Sigmoid colon (tissue), 4 donors: ENCODE measurements around the gene CPNE4.

Source experiments
- CTCF ChIP-seq, 4 experiments: fragments of 450-650 bp in 3 of 4; fragments of 200-600 bp in 1 of 4; IDR thresholded peaks; one replicate each; pipeline ENCODE4 v1.5.1; 2016 to 2019; ENCODE audit warnings: antibody characterized with exemption in 4 of 4, mild to moderate bottlenecking in 3 of 4, moderate library complexity in 2 of 4
- EP300 ChIP-seq, 4 donors: sonication (generic); formaldehyde crosslinking; IDR thresholded peaks; one replicate each; pipeline ENCODE4 v1.6.1; 2017; ENCODE audit warnings: antibody characterized with exemption in 4 of 4
- POLR2A ChIP-seq, 2 donors: fragments of 450-650 bp; IDR thresholded peaks; one replicate each; pipeline ENCODE4 v1.6.1; 2016; ENCODE audit warnings: antibody characterized with exemption in 2 of 2, mild to moderate bottlenecking in 2 of 2, moderate library complexity in 2 of 2

- TF ChIP-seq POLR2A (IDR thresholded peaks at IDR 0.05) (no peak), CTCF (IDR thresholded peaks at IDR 0.05) (no peak), EP300 (IDR thresholded peaks at IDR 0.05) (no peak)
These were observed 299.3 kb downstream of the CPNE4 start for GRCh38 chr3:131735544-131735943.
